NT2/D1 (cell line): ENCODE measurements around the gene CAB39.

Experiments used
- SUZ12 ChIP-seq: IDR thresholded peaks from 2 replicates; pipeline ENCODE4 v1.6.1; 2011; ENCODE audit not compliant: insufficient read length, insufficient read depth; ENCODE audit errors: extremely low read depth
- YY1 ChIP-seq: IDR thresholded peaks from 2 replicates; pipeline ENCODE4 v1.6.1; 2011; ENCODE audit not compliant: insufficient read length, insufficient read depth

- no peak for TF ChIP-seq SUZ12
- no peak for TF ChIP-seq YY1
Observed at GRCh38 chr2:230823264-230823964, 110.8 kb downstream of the CAB39 start.
